A549 (cell line): Measurements from ENCODE around the gene TTC39B.

ENCODE experiments used
- CEBPB ChIP-seq, 2 experiments: fragments of >200 bp in 1 of 2; sonication (Bioruptor Twin) in 1 of 2; formaldehyde crosslinking in 1 of 2; IDR thresholded peaks; 2 replicates each; pipeline ENCODE4 v1.6.1; 2012 to 2016
- GATA3 ChIP-seq: IDR thresholded peaks from 2 replicates; pipeline ENCODE4 v1.6.1; 2012; ENCODE audit warnings: borderline replicate concordance
- MAZ ChIP-seq: fragments of 150-350 bp; IDR thresholded peaks from 2 replicates; pipeline ENCODE4 v1.6.1; 2014; ENCODE audit warnings: antibody characterized with exemption, low read depth, low read length, borderline replicate concordance
- NR3C1 ChIP-seq: fragments of >200 bp; sonication (Bioruptor Twin); formaldehyde crosslinking; IDR thresholded peaks from 3 replicates; pipeline ENCODE4 v1.6.1; 2017
- POLR2A ChIP-seq: IDR thresholded peaks from 2 replicates; pipeline ENCODE4 v1.6.1; 2012; ENCODE audit warnings: mild to moderate bottlenecking, low read length
- RAD21 ChIP-seq, 2 experiments: fragments of >200 bp in 1 of 2; sonication (Bioruptor Twin) in 1 of 2; formaldehyde crosslinking in 1 of 2; IDR thresholded peaks in 1 of 2; conservative IDR thresholded peaks in 1 of 2; 2 replicates in 1 of 2; 3 replicates in 1 of 2; pipeline ENCODE4 v1.6.1; 2012 to 2018; ENCODE audit warnings: inconsistent platforms in 1 of 2
- SMC3 ChIP-seq: fragments of >200 bp; sonication (Bioruptor Twin); formaldehyde crosslinking; IDR thresholded peaks from 3 replicates; pipeline ENCODE4 v1.6.1; 2018; ENCODE audit warnings: inconsistent platforms
- ZC3H11A ChIP-seq: fragments of 450-650 bp; IDR thresholded peaks from 2 replicates; pipeline ENCODE4 v1.6.1; 2014; ENCODE audit warnings: antibody characterized with exemption, mild to moderate bottlenecking
- ZFP36 ChIP-seq: fragments of 450-650 bp; IDR thresholded peaks from 2 replicates; pipeline ENCODE4 v1.6.1; 2014; ENCODE audit warnings: borderline replicate concordance; ENCODE audit not compliant: partially characterized antibody
- TF ChIP-seq, protein P1 (sequence below): fragments of 150-350 bp; IDR thresholded peaks from 2 replicates; pipeline ENCODE4 v1.6.1; 2014; ENCODE audit warnings: low read depth, mild to moderate bottlenecking, low read length
- TF ChIP-seq, protein P2 (sequence below): fragments of 250-450 bp; sonication (Bioruptor Pico); IDR thresholded peaks from 2 replicates; pipeline ENCODE4 v1.5.0; 2021; ENCODE audit warnings: mild to moderate bottlenecking, moderate library complexity, borderline replicate concordance
- TF ChIP-seq, protein P3 (sequence below): fragments of >200 bp; sonication (Bioruptor Twin); formaldehyde crosslinking; IDR thresholded peaks from 3 replicates; pipeline ENCODE4 v1.5.1; 2016
- TF ChIP-seq, protein P4 (sequence below): fragments of >200 bp; sonication (Bioruptor Twin); formaldehyde crosslinking; IDR thresholded peaks from 2 replicates; pipeline ENCODE4 v1.6.1; 2016

DNA sequence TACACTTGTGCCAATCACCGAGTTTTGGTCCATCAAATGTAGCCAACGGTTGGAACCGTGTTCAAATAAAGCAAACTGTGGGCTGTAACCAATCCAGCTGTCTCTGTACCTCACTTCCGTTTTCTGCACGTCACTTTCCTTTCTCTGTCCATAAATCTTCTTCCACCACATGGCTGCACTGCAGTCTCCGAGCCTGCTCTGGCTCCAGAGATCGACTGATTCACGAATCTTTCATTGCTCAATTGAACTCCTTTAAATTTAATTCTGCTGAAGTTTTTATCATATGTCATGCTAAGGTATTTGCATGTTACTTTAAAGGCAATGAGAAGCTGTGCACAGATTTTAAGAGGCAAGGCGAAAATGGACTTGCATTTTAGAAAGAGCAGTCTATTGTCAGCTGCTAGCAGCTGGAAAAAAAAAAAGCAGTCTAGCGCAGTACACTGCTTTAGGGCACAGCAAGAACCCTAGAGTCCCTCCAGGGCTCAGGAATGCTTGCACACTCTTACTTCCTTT, 13.2 kb downstream of the TTC39B start:
- TF ChIP-seq, protein P1, sequence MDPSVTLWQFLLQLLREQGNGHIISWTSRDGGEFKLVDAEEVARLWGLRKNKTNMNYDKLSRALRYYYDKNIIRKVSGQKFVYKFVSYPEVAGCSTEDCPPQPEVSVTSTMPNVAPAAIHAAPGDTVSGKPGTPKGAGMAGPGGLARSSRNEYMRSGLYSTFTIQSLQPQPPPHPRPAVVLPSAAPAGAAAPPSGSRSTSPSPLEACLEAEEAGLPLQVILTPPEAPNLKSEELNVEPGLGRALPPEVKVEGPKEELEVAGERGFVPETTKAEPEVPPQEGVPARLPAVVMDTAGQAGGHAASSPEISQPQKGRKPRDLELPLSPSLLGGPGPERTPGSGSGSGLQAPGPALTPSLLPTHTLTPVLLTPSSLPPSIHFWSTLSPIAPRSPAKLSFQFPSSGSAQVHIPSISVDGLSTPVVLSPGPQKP: no peak
- TF ChIP-seq, protein P2, sequence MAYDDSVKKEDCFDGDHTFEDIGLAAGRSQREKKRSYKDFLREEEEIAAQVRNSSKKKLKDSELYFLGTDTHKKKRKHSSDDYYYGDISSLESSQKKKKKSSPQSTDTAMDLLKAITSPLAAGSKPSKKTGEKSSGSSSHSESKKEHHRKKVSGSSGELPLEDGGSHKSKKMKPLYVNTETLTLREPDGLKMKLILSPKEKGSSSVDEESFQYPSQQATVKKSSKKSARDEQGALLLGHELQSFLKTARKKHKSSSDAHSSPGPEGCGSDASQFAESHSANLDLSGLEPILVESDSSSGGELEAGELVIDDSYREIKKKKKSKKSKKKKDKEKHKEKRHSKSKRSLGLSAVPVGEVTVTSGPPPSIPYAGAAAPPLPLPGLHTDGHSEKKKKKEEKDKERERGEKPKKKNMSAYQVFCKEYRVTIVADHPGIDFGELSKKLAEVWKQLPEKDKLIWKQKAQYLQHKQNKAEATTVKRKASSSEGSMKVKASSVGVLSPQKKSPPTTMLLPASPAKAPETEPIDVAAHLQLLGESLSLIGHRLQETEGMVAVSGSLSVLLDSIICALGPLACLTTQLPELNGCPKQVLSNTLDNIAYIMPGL (CRISPR knock-in tag): no peak
- no peak for TF ChIP-seq ZC3H11A
- TF ChIP-seq POLR2A: no peak
- TF ChIP-seq, protein P3, sequence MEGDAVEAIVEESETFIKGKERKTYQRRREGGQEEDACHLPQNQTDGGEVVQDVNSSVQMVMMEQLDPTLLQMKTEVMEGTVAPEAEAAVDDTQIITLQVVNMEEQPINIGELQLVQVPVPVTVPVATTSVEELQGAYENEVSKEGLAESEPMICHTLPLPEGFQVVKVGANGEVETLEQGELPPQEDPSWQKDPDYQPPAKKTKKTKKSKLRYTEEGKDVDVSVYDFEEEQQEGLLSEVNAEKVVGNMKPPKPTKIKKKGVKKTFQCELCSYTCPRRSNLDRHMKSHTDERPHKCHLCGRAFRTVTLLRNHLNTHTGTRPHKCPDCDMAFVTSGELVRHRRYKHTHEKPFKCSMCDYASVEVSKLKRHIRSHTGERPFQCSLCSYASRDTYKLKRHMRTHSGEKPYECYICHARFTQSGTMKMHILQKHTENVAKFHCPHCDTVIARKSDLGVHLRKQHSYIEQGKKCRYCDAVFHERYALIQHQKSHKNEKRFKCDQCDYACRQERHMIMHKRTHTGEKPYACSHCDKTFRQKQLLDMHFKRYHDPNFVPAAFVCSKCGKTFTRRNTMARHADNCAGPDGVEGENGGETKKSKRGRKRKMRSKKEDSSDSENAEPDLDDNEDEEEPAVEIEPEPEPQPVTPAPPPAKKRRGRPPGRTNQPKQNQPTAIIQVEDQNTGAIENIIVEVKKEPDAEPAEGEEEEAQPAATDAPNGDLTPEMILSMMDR: no peak
- TF ChIP-seq CEBPB (IDR thresholded peaks at IDR 0.05): no peak
- no peak for TF ChIP-seq NR3C1
- no peak for TF ChIP-seq GATA3
- no peak for TF ChIP-seq RAD21 (conservative IDR thresholded peaks at IDR 0.05 in 1 of 2, IDR thresholded peaks at IDR 0.05 in 1 of 2)
- no peak for TF ChIP-seq ZFP36
- no peak for TF ChIP-seq MAZ
- TF ChIP-seq, protein P4, sequence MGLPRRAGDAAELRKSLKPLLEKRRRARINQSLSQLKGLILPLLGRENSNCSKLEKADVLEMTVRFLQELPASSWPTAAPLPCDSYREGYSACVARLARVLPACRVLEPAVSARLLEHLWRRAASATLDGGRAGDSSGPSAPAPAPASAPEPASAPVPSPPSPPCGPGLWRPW: no peak
- TF ChIP-seq SMC3: no peak
